ENCODE results near the gene NTN5.

Gene NTN5

DNA sequence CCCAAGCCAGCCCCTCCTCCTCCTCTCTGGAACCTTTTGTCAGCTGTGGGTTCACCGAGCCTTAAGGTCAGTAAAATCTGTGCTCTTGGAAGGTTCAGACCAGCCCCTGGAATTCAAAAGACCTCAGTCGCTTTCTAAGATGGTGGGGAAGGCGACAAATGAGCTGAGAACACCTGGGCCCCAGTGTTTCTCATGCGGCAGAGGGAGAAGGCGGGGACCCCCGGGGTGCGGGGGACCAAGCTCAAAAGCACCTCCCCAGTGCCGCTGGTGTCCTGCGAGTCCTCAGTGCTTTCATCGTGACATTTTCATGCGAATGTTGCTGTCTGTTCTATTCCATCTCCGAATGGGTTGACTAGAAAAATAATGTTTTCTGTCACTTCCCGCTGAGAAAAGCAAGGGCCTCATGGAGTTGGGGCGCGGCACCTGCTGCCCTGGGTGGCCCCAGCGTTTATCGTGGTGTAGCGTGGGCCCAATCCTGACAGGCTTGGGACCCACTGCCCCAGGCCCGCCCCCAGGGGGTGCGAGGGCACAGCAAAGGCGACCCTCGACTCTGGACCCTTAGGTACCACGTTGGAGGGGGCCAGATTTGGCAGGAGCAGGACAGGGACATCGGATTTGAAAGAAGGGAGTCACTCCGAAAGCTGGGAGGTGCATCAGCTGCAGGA lies 751 bp upstream of the NTN5 start:
- DNase-seq (ENCODE audit: low spot score in 2 of 2) (no peak), ATAC-seq (replicated peaks; ENCODE audit: extremely low read depth, poor library complexity, severe bottlenecking) (no peak)
- Mint-ChIP-seq H3K27me3 (no peaks in the 10 kb centered on the region), H3K27ac (ENCODE audit: low read depth) (no peak overlapping the region), H3K4me3 (no peak overlapping the region), H3K36me3 (ENCODE audit: insufficient read depth) (peaks cover 6% of the 10 kb centered on the region), H3K9me3 (peaks cover 7% of the 10 kb centered on the region), H3K4me1 (peaks cover 8% of the 10 kb centered on the region)

DNA sequence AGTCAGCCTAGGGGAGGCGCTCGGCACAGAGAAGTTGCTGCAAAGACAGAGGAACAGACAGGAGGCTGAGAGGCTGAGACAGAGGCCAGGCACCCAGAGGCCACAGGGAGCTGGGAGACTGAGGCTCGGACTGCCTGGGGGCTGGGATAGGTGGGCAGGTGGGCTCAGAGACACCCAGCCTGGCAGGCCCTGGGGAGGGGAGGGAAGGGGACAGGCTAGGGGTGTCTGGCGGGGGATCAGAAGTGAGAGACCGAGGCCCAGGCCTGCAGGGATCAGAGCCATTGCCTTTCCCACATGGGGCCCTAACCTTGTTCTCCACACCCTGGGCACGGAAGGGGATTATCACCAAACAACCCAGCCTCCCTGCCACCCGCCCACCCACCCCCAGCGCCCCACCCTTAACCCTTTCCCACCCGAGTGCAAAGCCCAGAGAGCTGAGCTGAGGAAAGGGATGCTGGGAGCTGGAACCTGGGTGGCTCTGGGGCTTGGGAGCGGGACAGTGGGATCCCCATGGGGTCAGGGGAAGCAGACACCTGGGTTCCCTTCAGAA lies 1.3 kb downstream of the NTN5 start:
- no peak overlapping the region for H3K4me3 Mint-ChIP-seq
- no peak overlapping the region for H3K27ac Mint-ChIP-seq (ENCODE audit: low read depth)

DNA sequence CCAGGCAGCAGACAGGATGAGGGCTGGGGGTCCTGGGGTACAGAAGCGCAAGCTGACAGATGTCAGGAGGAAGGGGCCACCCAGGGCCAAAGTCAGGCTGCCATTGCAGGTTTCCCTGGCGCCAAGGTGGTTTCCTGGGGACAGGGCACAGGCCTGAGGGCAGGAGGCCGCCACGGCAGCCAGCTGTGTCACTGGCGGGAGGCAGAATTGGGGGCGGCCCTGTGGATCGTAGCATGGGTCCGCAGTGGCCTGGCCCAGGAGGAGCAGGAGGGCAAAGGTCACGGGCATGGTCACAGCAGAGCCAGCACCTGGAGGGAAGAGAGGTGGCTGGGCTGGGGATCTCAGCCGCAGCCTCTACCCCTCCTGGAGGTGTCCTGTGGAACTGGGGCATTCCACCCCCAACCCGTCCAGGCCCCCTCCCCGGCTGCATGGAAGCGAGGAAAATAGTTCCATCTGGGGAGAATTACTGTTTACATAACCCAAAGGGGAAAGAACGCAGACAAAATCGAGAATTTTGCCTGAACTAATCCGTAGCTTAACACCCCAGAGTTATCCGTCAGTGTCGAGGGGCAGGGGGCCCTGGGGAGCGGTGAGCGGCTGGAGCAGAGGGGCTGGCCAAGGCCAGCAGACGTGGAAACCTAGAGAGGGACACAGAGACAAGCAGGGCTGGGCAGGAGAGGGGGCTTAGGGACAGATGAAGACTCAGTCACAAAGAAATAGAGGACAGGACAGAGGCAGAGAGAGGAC lies 1.9 kb downstream of the NTN5 start:
- Mint-ChIP-seq H3K36me3 (ENCODE audit: insufficient read depth) (peaks cover 6% of the 10 kb centered on the region), H3K27ac (ENCODE audit: low read depth) (no peak overlapping the region), H3K27me3 (no peaks in the 10 kb centered on the region), H3K9me3 (peaks cover 7% of the 10 kb centered on the region), H3K4me3 (no peak overlapping the region), H3K4me1 (peaks cover 8% of the 10 kb centered on the region)
- ATAC-seq (replicated peaks; ENCODE audit: extremely low read depth, poor library complexity, severe bottlenecking) (no peak), DNase-seq (ENCODE audit: low spot score in 2 of 2) (no peak)

More for the DNA sequence above, 1.3 kb downstream of the NTN5 start:
- Mint-ChIP-seq H3K36me3 (ENCODE audit: insufficient read depth) (peaks cover 6% of the 10 kb centered on the region), H3K9me3 (peaks cover 7% of the 10 kb centered on the region), H3K4me1 (peaks cover 8% of the 10 kb centered on the region), H3K27me3 (no peaks in the 10 kb centered on the region)
- ATAC-seq (replicated peaks; ENCODE audit: extremely low read depth, poor library complexity, severe bottlenecking) (no peak), DNase-seq (ENCODE audit: low spot score in 2 of 2) (no peak)

DNA sequence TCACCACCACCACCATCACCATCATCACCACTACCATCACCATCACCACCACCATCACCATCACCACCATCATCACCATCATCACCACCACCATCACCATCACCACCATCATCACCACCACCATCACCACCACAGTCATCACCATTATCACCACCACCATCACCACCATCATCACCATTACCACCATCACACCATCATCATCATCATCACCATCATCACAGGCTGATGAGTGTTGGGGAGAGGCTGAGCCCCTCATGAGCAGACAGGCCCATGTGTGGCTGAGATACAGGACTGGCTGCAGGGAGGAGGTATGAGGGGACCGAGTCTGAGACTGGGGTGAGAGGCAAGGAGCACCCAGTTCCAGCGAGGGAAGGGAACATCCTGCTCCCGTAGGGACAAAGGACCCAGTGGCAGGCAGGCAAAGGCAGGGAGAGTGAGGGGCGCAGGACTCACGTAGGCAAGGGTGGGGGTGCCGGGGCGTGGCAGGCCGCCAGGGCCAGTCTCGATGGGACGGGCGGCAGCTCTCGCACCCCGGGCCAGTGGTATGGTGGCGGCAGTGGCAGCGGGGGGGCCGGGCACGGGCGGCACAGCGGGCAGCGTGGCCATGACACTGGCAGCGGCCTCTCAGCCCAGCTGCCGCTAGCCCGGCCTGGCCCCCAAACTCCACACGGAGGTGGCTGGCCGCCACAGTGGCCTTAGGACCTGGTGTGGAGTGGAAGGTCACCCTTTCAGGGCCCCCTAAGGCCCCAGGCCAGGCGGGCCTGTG lies 2.7 kb downstream of the NTN5 start:
- Mint-ChIP-seq H3K4me3 (no peak overlapping the region), H3K27ac (ENCODE audit: low read depth) (no peak overlapping the region), H3K9me3 (peaks cover 7% of the 10 kb centered on the region), H3K36me3 (ENCODE audit: insufficient read depth) (peaks cover 6% of the 10 kb centered on the region), H3K27me3 (no peaks in the 10 kb centered on the region), H3K4me1 (peaks cover 2% of the 10 kb centered on the region)
- DNase-seq (ENCODE audit: low spot score in 2 of 2) = no peak
- ATAC-seq (replicated peaks; ENCODE audit: extremely low read depth, poor library complexity, severe bottlenecking) = no peak

DNA sequence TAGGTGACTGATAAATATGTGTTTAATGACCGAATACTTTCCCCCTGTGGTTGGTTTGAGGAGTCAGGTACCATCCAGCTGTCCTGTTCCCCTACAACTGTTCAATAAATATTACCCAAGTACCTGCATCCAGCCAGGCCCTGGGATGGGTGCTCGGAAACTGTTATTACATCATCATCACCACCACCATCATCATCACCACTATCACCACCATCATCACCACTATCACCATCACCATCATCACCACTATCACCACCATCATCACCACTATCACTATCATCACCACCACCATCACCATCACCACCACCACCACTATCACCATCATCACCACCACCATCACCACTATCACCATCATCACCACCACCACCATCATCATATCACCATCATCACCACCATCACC lies 4.1 kb downstream of the NTN5 start:
- peaks cover 7% of the 10 kb centered on the region for H3K9me3 Mint-ChIP-seq

DNA sequence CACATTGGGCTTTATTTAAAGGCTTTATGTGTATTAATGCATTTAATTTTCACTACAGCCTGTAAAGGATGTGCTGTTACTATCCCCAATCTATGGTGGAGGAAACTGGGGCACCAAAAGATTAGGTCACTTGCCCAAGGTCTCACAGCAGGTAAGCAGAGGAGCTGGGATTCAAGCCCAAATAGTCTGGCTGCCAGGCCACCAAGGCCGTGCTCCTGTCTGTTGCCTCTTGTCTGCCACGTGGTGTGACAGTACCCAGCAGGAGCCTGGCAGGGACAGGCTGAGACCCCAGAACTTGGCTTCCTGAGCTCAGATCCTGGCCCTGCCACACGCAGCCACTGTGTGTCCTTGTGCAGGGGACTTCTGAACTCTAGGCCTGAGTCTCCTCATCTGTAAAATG lies 4.5 kb downstream of the NTN5 start:
- no peak overlapping the region for H3K27ac Mint-ChIP-seq (ENCODE audit: low read depth)
- H3K9me3 Mint-ChIP-seq = peaks cover 7% of the 10 kb centered on the region
- H3K36me3 Mint-ChIP-seq (ENCODE audit: insufficient read depth) = peaks cover 6% of the 10 kb centered on the region
- no peak for DNase-seq (ENCODE audit: low spot score in 2 of 2)
- ATAC-seq (replicated peaks; ENCODE audit: extremely low read depth, poor library complexity, severe bottlenecking) = no peak
- no peaks in the 10 kb centered on the region for H3K27me3 Mint-ChIP-seq
- no peak overlapping the region for H3K4me3 Mint-ChIP-seq
- no peaks in the 10 kb centered on the region for H3K4me1 Mint-ChIP-seq

More for the DNA sequence above, 4.1 kb downstream of the NTN5 start:
- no peaks in the 10 kb centered on the region for H3K4me1 Mint-ChIP-seq
- no peak overlapping the region for H3K27ac Mint-ChIP-seq (ENCODE audit: low read depth)
- DNase-seq (ENCODE audit: low spot score in 2 of 2) (no peak), ATAC-seq (replicated peaks; ENCODE audit: extremely low read depth, poor library complexity, severe bottlenecking) (no peak)
- peaks cover 6% of the 10 kb centered on the region for H3K36me3 Mint-ChIP-seq (ENCODE audit: insufficient read depth)
- no peak overlapping the region for H3K4me3 Mint-ChIP-seq
- no peaks in the 10 kb centered on the region for H3K27me3 Mint-ChIP-seq

DNA sequence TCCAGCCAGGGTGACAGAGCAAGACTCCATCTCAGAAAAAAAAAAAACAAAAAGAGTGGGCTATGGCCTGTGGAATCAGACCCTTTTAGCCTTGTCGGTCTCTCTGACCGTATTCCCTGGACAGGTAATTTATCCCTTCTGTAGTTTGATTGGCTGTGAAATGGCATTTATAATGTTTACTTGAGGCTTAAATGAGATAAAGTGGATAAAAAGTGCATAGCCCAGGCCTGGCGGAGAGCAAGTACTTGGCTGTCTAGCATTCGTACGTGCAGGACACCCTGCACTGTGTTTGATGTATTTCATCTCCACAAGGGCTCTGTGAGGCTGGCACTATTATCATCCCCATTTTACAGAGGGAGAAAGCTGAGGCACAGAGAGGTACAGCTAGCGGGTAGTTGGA lies 7.0 kb downstream of the NTN5 start:
- Mint-ChIP-seq H3K27ac (ENCODE audit: low read depth) (no peak overlapping the region), H3K9me3 (peaks cover 7% of the 10 kb centered on the region), H3K27me3 (no peaks in the 10 kb centered on the region), H3K36me3 (ENCODE audit: insufficient read depth) (peaks cover 9% of the 10 kb centered on the region), H3K4me1 (peaks cover 5% of the 10 kb centered on the region), H3K4me3 (no peak overlapping the region)
- DNase-seq (ENCODE audit: low spot score in 2 of 2) = no peak
- ATAC-seq (replicated peaks; ENCODE audit: extremely low read depth, poor library complexity, severe bottlenecking) = no peak

DNA sequence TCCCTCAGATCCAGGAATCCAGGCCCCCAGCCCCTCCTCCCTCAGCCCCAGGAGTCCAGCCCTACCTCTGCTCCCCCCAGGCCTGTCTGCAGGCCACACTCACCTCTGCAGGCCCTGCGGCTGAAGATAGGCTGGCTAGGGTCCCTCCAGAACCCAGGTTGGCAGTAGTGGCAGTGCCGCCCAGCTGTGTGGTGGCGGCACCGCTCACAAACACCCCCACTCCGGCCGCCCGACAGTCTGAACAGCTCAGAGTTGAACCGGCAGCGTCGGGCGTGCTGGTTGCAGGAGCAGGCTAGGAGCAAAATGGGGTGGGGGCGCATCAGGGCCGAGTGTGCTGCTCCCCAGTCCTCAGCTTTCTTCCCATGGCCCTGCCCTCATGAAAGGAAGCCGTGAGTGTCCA lies 8.3 kb downstream of the NTN5 start:
- H3K27me3 Mint-ChIP-seq = no peaks in the 10 kb centered on the region
- H3K36me3 Mint-ChIP-seq (ENCODE audit: insufficient read depth) = peaks cover 5% of the 10 kb centered on the region
- H3K9me3 Mint-ChIP-seq = peaks cover under 1% of the 10 kb centered on the region
- H3K4me3 Mint-ChIP-seq = no peak overlapping the region
- ATAC-seq (replicated peaks; ENCODE audit: extremely low read depth, poor library complexity, severe bottlenecking) (no peak), DNase-seq (ENCODE audit: low spot score in 2 of 2) (no peak)
- peaks cover 7% of the 10 kb centered on the region for H3K4me1 Mint-ChIP-seq
- H3K27ac Mint-ChIP-seq (ENCODE audit: low read depth) = no peak overlapping the region

DNA sequence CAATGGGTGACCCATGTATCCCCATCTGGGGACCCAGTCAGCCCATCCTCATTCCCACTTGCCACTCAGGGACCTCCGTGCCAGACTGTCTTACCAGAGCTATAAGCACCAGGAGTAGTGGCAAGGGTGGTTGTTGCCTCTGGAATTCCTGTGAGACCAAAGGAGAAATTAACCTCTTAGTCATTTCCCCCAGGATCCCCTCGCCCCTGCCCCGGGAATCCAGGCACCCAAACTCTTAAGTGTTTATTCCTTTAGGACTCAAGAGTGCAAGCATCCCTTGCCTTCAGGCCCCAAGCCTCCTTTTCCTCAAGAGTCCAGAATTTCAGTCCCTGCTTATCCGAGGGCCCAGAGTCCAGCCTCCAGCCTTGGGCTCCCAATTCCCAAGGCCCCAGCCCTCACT lies 9.2 kb downstream of the NTN5 start:
- Mint-ChIP-seq H3K4me1 (peaks cover 7% of the 10 kb centered on the region), H3K27ac (ENCODE audit: low read depth) (no peak overlapping the region), H3K9me3 (no peaks in the 10 kb centered on the region), H3K4me3 (no peak overlapping the region), H3K27me3 (no peaks in the 10 kb centered on the region), H3K36me3 (ENCODE audit: insufficient read depth) (peaks cover 4% of the 10 kb centered on the region)
- ATAC-seq (replicated peaks; ENCODE audit: extremely low read depth, poor library complexity, severe bottlenecking) (no peak), DNase-seq (ENCODE audit: low spot score in 2 of 2) (no peak)

DNA sequence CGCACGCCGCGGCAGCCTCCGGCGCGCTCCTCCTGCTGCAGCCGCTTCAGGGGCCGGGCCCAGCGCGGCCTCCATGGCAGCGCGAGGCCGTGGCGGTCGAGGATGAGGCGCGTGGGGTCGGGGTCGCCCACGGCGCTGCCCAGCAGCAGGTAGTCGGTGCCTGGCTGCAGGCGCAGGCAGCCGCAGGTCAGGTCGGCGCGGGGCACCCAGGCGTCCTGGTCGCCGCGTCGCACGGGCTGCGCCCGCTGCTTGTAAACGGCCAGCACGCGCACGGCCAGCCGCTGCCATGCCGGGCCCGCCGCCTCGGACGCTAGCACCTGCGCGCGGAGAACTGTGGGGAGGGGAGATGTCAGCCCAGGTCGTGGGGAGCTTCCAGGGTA lies 11.1 kb downstream of the NTN5 start:
- Mint-ChIP-seq H3K4me1 (peaks cover 7% of the 10 kb centered on the region), H3K36me3 (ENCODE audit: insufficient read depth) (peaks cover 4% of the 10 kb centered on the region), H3K27me3 (no peaks in the 10 kb centered on the region), H3K9me3 (no peaks in the 10 kb centered on the region), H3K27ac (ENCODE audit: low read depth) (no peak overlapping the region), H3K4me3 (no peak overlapping the region)
- DNase-seq (ENCODE audit: low spot score in 2 of 2) (no peak), ATAC-seq (replicated peaks; ENCODE audit: extremely low read depth, poor library complexity, severe bottlenecking) (no peak)

DNA sequence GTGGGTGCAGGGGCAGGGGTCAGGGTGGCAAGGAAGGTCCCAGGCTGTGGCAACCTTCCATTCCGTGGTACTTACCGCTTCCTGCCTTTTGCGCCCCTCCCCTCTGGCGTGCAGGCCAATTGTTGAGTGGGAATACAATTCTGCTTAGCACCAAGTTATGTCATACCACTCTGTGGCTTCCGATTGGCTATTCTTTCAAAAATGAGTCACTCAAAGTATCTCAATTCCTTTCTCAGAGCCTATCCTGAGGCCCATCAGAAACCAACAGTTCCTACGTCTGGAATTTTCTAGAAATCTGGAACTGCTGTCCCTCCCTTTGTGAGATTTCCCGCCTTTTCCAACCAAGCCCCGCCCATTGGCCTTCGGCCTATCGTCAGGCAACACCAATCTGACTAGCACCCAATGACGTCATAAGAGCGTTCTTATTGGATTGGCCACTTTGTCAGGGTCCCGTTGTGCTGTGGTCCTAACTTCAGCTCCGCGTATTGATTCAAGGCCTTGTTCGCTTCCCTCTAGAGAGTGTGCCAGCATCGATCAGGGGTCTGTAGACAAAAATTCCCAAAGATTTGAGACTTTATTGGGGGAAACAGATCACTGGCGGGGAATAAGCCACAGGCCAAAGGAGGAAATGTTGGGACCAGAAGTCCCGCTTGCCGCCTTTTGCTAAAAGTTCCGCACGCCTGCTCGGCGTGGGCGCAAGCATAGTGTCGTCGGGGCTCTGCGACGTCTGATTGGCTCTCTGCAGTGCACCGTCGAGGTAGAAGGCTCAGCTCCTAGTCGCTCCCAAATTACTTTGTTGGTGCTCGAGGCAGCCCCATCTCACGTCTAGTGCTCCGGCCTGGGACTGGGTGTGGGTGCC lies 11.7 kb downstream of the NTN5 start:
- peak; percentile 66 to 74 for DNase-seq (ENCODE audit: low spot score in 2 of 2)
- H3K27me3 Mint-ChIP-seq = no peaks in the 10 kb centered on the region
- peaks cover 4% of the 10 kb centered on the region for H3K36me3 Mint-ChIP-seq (ENCODE audit: insufficient read depth)
- ATAC-seq (replicated peaks; ENCODE audit: extremely low read depth, poor library complexity, severe bottlenecking) = peak; percentile 87
- H3K4me1 Mint-ChIP-seq = peaks cover 7% of the 10 kb centered on the region
- H3K9me3 Mint-ChIP-seq = no peaks in the 10 kb centered on the region
- peak overlapping the region; percentile 61 for H3K4me3 Mint-ChIP-seq
- H3K27ac Mint-ChIP-seq (ENCODE audit: low read depth) = peak overlapping the region; percentile 86

DNA sequence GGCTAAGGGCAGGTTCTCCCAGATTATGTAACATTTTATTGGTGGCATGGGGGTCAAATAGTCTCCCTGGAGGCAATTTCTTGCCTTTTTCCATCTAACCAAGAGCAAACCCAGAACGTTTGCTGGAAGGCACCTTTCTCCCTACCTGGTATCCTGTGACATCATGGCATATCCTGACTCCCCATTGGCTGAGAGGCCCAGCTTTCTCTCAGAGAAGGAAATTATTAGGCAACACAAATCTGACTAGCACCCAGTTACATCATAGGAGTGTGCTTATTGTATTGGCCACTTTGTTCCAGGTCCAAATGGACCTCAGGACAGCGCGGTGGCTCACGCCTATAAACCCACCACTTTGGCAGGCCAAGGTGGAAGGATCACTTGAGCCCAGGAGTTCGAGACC lies 13.0 kb downstream of the NTN5 start:
- Mint-ChIP-seq H3K4me3 (no peak overlapping the region), H3K27me3 (no peaks in the 10 kb centered on the region), H3K36me3 (ENCODE audit: insufficient read depth) (peaks cover 4% of the 10 kb centered on the region), H3K4me1 (peaks cover 7% of the 10 kb centered on the region), H3K9me3 (no peaks in the 10 kb centered on the region), H3K27ac (ENCODE audit: low read depth) (no peak overlapping the region)
- ATAC-seq (replicated peaks; ENCODE audit: extremely low read depth, poor library complexity, severe bottlenecking) = no peak
- no peak for DNase-seq (ENCODE audit: low spot score in 2 of 2)

Measured in central memory CD8-positive, alpha-beta T cell (primary cell).